ENCODE results near the gene ZDHHC3. TPM values are rescaled to one million over a fixed set of nuclear protein-coding genes. Genes with fewer than 3 reads are reported as not detected.

The ZDHHC3 gene
- total RNA-seq, 1 donor from 2014 or later, result 39.1 TPM

DNA sequence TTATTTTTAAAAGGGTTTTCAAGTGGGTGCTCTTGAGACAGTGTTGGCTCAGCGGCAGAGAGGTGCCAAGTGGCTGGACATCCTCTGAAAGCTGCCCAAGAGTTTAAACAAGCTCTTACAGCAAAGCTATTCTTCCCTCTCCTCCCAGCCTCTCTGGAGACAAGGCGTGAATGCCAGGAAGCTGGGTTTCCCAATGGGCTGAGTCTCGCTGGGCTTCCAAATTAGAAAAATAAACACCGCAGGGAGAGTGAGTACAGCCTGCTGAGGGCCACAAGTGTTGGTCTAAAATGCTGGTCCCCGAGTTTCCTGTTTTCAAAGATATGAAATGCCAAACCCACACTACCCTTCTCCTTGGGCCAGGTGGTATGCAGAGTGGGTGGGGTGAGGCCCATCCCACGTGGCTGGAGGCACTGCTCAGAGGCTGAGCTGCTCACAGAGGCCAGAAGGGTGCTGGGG, 36.4 kb downstream of the ZDHHC3 start:
- intact Hi-C loops (cut with micrococcal nuclease), result no loop called here
- peak; percentile 86 for ATAC-seq
- no peak for DNase-seq

DNA sequence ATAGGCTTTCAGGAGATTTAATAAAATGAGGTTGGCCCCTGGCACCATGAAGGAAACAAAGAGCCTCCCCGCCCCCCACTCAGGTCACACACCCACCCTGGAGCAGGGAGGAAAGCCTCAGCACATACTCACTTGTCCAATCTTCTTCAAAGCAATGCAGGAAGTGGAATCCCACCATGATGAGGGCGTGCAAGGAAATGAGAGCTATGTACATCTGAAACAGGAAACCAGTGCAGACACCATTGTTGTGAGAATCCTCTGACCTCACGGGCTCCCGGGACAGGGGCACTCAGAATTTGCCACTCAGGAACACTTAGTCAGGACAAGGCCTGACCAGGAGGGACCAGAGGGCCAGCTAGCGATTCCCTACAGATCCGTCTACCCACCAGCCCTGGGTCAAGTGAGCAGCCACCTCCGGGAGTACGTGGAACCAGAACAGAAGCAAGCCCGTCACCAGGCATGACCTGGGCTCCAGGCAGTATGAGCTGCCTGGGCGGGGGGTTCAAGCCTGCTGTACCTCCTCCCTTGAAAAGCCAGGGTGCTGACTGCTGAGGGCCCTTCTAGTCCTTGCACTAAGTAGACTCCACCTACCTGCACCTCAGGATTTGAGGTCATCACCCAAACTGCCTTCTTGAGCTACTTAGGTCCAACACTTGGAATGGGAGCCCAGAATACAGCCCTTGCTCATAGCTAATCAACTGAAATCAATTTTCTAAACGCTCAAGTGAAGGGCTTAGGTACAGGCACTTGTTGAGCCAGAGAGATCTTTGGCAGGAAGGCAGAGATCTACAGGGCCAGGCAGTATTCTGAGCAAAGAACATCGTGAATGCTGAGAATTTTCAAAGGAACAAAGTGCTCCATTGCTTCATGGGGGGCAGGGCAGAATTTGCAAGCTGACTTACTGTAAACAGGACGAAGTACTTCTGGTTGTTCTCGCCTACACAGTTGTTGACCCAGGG, 42.7 kb downstream of the ZDHHC3 start:
- ATAC-seq, result no peak
- DNase-seq, result no peak
- intact Hi-C loops (cut with micrococcal nuclease), result no loop called here

DNA sequence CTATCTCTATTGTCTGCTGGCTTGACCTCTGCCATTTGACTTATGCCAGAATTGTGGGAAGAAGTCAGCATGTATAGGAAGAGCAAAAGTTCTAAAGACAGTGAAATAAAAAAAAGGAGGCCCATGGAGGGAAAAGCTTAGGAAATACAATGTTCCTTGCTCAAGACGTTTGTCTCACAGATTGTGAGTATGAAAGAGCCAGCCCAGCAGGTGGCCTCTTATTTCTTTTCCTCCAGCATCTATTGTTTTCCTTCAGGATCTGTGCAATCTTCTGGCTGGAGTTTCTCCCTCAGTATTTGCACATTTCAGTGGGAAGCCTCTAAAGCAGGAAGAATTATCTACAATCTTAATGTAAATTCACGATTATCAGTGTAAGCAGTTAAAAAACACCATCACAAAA, 43.7 kb downstream of the ZDHHC3 start:
- DNase-seq (no peak), ATAC-seq (no peak)
- intact Hi-C loops (cut with micrococcal nuclease), result no loop called here

DNA sequence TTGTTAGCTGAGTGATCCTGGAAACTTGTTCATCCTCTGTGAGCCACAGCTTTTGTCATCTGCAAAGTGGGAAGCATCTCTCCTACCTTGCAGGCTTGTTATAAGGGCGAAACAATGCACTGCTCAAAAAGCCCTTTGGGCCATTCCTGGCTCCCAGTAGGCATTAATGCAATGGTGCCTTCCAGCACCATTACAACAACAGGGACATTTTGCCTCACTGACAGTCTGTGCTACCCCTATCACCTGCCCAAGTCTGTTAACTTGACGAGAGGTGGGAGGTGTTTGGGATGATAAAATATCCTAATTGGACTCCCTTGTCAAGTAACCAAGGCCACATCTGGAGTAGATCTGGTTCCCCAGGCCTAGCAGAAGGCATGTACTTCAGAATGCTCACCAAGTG, 44.2 kb downstream of the ZDHHC3 start:
- intact Hi-C loops (cut with micrococcal nuclease), result no loop called here
- DNase-seq, result no peak
- no peak for ATAC-seq

DNA sequence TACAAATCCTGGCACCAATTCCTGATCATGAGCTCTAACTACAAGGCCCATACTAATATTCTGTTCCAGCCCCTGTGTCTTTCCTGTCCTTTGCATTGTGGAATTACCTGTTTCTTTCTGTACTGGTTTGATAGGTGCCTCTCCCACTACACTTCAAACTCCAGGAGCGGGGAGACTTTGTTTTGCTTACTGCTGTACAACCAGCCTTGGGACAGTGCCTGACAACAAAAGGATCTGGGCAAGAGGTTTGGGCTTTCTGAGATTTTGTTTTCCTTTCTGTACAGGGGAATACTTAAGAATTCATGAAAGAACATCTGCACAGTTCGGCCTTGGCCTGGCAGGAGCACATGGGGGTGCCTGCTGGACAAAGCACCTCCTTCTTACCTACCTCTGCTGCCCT, 45.1 kb downstream of the ZDHHC3 start:
- DNase-seq (no peak), ATAC-seq (no peak)
- intact Hi-C loops (cut with micrococcal nuclease), result no loop called here

DNA sequence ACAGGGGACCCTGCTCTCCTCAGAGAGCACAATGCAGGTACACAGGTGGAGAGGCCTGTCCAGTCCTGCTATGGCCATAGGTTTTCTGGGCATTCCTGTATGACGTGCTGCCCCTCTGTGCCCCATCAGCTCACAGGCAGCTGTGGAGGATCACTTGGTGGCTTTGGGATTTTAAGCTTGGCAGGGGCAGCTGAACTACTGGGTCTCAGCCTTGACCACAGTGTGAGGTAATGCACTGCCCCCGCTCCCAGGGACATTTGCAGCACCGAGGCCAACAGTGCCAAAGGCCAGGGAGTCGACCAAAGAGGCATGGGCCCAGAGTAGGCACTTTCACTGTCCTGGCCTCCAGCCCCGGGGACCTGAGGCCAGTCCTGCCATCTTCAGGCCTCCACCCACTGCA, 46.2 kb downstream of the ZDHHC3 start:
- DNase-seq (no peak), ATAC-seq (no peak)
- intact Hi-C loops (cut with micrococcal nuclease), result no loop called here

DNA sequence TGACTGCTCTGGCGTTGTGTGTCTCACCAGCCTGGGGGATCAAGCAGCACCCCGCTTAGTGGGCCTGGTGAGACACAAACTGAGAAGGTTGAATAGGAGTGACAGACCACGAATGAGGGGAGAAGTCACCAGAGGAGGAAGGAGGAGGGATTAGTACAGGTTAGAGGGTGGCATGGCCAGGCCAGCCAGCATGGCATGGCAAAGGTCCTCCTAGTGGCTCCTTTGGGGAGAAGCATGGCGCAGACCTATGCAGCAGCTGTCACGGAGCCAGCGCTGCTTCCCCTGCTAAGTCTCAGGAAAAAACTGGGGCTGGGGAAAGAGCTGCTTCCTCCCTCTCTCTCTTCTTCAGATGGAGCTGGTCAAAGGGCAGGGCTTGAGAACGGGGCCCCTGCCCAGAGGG, 48.6 kb downstream of the ZDHHC3 start:
- intact Hi-C loops (cut with micrococcal nuclease), result no loop called here
- ATAC-seq, result no peak
- no peak for DNase-seq

DNA sequence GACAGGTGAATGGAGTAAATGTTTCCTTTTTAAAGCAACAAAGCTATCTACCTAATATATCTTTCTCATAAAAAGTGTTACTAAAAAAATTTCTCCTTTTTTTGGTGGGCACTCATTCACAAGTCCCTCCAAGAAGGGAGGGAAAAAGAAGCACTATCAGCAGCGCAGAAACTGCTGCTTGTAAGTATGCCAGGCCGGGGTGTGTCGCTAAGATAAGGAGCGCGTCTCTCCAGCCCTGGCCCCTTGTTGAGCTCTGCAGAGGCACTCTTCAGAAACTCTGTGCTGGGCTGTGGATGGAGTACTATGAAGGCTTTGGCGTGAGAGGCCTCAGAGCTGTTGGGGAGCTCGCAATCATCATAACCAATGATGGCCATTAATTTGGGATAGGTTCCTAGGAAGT, 49.1 kb downstream of the ZDHHC3 start:
- ATAC-seq (no peak), DNase-seq (no peak)
- intact Hi-C loops (cut with micrococcal nuclease), result no loop called here

DNA sequence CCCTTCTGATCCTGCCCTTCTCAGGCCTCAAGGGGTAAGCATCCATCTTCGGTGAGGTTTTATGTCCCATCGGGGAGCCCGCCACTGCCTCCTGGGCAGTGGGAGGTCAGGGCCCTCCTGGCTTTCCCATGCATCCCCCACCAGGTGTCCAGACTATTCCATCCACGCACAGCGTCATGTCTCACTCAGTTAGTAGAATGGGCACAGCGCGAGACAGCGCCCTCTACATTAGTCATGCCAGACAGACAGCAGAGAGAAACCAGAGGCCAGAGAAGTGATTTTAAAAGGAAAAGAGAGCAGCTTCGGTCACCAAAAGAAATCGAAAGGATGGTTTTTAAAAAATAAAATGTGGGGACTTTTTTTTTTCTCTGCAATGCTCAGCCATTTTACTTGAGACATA, 49.8 kb downstream of the ZDHHC3 start:
- no peak for ATAC-seq
- intact Hi-C loops (cut with micrococcal nuclease), result no loop called here
- DNase-seq, result no peak

DNA sequence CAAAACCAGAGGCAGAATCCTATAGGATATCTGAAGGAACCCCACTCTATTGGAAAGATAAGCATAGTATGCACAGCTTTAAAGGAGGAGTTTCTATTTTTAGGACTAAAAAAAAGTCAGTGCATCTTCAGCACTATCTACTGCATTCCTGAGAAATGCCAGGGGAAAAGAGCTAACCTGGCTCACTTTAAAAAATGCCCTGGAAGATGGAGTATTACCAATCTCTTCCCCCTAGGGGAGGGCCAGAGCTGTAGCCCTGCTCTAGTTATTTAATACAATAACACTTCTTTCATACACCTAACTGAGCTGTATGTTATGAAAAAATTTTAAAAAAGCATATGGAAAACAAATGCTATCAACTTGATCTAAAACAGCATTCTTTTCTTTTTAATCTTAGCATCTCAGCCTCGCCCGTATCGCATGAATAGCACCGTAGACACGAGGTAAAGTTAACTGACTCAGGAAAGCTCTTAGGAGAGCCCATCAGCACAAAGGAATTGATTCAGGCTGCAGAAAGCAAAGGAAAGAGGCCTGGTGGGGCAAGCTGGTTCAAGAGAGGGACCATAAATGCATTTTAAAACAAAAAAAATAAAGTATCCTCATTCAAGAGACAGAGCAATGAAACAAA, 51.4 kb downstream of the ZDHHC3 start:
- intact Hi-C loops (cut with micrococcal nuclease), result no loop called here
- ATAC-seq, result no peak
- DNase-seq, result no peak

DNA sequence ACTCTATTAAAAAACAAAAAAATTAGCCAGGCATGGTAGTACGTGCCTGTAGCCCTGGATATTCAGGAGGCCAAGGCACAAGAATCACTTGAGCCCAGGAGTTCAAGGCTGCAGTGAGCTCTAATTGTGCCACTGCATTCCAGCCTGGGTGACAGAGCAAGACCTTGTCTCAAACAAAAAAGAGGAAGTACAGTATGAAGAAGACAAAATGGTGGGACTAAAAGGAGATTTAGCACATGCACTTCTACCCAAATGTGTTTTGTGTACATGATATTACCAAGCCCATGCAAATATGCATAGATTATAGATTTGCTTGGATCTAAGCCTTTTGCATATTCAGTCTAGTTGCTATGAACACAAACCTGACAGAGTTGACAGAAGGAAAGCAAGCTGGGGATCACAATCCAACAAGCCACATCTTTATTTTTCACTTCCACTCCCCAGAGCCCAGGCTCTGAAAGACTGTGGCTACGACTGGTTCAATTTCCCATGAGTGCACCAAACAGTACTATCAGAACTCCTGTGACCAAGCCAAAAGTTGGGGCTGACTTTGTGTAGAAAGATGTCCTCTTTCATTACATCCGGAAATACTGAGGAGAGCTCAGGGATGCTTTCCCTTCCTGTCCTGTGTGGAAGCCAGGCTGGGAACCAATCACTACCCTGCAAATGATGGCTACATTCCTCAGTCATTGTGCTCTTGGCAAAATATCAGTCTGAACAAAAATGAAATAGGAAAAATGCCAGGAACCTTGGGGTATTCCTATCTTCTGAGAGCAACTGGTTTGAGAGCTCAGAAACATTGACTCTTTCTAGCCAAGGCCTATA, 52.1 kb downstream of the ZDHHC3 start:
- intact Hi-C loops (cut with micrococcal nuclease), result no loop called here
- DNase-seq (no peak), ATAC-seq (no peak)

DNA sequence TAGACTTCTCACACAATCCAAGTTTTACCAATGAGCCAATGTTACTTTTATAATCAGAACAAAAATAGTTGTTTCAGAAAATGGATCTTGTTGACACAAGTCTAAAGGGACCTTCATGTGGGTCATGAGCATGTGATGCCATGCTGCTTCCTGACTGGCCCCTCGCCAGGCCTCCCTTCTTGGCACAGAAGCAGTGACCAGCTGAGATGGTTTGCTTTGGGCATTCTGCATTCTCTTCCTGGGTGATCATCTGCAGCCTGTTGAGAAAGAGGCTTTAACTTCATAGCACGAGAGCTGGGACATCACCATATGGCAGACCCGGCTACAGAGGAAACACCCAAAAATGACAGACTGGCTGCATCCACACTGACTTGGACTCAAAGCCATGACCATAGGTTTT, 55.9 kb downstream of the ZDHHC3 start:
- DNase-seq, result no peak
- intact Hi-C loops (cut with micrococcal nuclease), result no loop called here
- ATAC-seq, result no peak

DNA sequence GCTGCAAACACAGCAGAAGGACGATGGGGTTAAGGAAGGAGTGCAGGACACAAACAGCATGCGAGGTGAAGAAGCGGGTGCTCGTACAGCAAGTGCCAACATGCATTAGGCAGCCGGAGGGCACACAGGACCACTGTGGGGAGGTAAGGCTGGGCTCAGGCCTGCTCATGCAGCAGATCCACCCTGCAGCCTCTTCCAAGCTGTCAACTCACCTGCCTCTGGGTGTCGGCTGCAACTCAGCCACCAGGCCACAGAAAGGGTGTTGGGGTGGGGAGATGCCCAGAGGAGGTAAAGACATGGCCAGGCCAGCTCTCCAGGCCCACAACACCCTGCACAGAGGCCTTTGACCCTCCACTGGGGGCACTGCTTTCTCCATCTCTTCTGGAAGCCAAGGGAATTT, 57.4 kb downstream of the ZDHHC3 start:
- ATAC-seq, result no peak
- intact Hi-C loops (cut with micrococcal nuclease), result no loop called here
- no peak for DNase-seq

DNA sequence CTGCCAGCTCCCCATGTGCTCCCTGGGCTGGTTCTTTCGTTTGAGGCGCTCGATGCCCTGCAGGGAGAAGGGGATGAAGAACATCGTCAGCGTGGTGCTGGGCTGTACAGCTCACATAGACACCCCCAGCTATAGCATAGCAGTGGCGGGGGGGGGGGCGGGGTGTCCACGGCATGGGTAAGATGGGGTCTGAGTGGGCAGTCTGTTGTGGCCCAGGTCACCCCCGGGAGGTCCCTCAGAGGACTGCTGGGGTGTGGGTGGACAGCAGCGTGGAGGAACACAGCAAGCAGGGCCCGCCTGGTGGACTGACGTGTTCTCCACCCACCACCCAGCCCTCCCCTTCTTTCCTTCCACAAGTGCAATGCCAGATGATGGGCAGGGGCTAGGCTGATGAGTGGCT, 57.9 kb downstream of the ZDHHC3 start:
- ATAC-seq (no peak), DNase-seq (no peak)
- intact Hi-C loops (cut with micrococcal nuclease), result no loop called here

DNA sequence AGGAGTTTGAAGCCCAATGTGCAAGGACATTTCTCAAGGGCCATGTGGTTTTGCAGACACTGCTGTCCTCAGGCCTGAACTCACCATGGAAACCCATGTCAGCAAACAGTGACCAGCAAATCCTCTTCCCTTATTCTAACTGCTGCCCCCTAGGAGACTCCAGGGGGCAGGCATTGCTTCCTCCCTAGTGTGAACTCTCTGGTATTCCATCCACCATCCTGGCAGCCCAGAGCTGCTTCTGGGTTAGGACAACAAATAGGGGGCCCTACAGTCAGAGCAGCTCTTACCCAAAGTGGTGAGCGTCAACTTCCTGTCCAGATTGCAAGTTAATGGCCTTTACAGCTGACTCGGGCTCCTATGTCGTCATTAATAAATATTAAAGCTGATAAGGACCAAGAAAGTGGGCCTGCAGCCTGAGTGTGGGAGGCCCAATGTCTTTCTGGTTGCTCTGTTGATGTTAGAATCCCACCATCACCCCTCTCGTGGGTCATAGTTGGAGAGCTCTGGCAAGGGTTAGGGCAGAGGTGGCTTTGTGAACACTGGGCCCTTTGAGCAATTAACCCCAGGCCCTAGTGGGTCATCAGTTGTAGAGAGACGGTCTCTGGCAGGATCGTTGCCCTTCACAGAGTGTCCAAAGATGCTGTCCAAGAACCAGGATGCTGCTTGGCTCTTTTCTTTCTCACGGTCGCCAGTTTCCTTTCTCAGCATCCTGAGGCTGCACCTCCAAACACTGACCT, 60.1 kb downstream of the ZDHHC3 start:
- peak; percentile 26 for ATAC-seq
- no peak for DNase-seq

DNA sequence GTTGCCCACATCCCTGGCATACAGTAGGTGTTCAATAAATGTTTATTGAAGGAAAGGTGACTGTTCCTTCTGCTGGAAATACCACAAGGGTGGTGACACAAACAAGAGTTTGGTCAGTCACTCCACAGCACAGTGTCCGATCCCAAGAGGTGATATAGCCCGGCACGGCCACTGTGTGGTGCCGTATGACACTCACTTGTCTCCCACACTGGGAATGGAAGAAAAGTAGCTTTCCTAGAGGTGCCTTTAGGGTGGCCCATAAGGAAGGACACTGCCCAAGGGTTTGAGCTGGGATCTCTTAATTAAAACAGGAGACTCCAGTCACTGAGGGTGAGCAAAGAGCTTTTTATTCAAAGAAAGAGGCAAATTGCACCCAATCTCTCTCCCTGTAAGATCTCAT, 61.0 kb downstream of the ZDHHC3 start:
- DNase-seq (no peak), ATAC-seq (peak; percentile 56)
- intact Hi-C loops (cut with micrococcal nuclease), result loop anchor here (5.0 kb wide), 1 partner anchor 383 kb away; no protein-coding TSS in a partner anchor

More for the DNA sequence above, 60.1 kb downstream of the ZDHHC3 start:
- intact Hi-C loops (cut with micrococcal nuclease), result no loop called here

DNA sequence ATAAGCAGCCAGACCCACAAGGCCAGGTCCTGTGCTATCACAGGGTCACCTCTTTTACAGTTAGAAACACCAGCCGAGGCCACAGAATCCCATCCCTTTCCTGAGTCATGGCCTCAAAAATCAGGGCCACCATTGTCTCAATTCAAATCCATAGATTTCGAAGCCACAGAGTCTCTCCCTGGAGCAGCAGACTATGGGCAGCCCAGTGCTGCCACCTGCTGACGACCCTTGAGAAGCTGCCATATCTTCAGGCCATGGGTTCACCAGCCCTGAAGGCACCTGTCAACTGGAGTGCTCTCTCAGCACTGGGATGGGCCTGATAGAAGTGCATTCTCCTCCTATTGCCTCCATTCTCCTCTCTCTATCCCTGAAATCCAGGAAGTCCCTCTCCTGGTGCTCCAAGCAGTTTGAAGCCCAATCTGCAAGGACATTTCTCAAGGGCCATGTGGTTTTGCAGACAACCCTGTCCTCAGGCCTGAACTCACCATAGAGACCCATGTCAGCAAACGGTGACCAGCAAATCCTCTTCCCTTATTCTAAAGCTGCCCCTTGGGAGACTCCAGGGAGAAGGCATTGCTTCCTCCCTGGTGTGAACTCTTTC, 62.0 kb downstream of the ZDHHC3 start:
- peak; percentile 83 for DNase-seq
- intact Hi-C loops (cut with micrococcal nuclease), result loop anchor here (5.0 kb wide), 1 partner anchor 382 kb away; no protein-coding TSS in a partner anchor
- peak; percentile 73 for ATAC-seq

DNA sequence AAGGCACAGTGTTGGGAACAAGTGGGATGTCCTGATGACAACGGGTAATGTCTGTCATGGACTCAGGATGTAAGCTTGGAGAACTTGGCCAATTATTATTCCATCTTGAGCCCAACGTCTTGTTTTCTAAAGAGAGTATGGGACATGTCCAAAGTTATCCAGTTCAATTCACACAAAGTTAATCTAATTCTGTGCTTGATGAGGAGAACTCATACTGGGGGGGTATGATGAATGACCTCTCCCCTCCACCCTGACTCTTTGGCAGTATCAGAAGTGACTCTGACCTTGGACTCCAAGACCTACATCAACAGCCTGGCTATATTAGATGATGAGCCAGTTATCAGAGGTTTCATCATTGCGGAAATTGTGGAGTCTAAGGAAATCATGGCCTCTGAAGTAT, 65.3 kb downstream of the ZDHHC3 start:
- no peak for ATAC-seq
- no peak for DNase-seq
- intact Hi-C loops (cut with micrococcal nuclease), result loop anchor here (5.0 kb wide), 1 partner anchor 378 kb away; no protein-coding TSS in a partner anchor

DNA sequence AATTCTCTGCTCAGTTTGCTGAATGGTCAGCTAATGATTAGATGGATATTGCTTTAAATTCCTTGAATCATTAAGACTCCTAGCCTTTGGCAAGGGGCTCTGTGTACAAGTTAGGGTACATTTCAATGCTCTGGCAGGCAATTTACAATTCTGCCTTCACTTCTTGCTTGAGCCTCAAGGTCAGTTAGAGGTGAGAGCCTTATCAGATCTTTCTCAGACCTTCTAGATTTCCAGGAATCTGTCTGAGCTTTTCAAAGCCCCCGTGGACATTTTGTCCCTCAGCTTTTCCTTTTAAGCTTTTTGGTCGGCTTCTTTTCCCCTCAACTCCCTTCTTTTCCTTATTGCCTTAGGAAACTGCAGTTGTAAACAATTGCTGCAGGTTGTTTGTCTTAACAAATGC, 66.9 kb downstream of the ZDHHC3 start:
- intact Hi-C loops (cut with micrococcal nuclease), result no loop called here
- DNase-seq, result no peak
- no peak for ATAC-seq
